HCT116 (cell line): ENCODE data around the gene PRRG2. TPM values are rescaled to one million over a fixed set of nuclear protein-coding genes. Genes with fewer than 3 reads are reported as not detected.

ENCODE experiments used
- ATAC-seq: fragments of 200-7000 bp; cut with Tn5 transposase; 2 replicates; pipeline ENCODE4 v1.9.1; 2020; ENCODE audit warnings: mild to moderate bottlenecking, moderate library complexity
- BruUV-seq: library from RNA; stranded (reverse); fragments of 400-500 nt; replicated peaks from 2 replicates; lab custom pipeline; 2021; lab: Mats Ljungman, UMichigan
- CTCF ChIA-PET: fragments of 300-600 bp; sonication (Branson Sonifier 250); formaldehyde crosslinking; loops from one replicate; lab custom pipeline; 2021; ENCODE audit warnings: antibody characterized with exemption; lab: Charles Lee
- POLR2A ChIA-PET: fragments of 300-600, 350-600 bp; sonication (Branson Sonifier 250); formaldehyde crosslinking; loops from one replicate; lab custom pipeline; 2021; ENCODE audit warnings: antibody characterized with exemption; lab: Charles Lee
- RAD21 ChIA-PET, 2 experiments: fragments of 300-600 bp; sonication (Branson Sonifier 250); formaldehyde crosslinking; loops; one replicate each; lab custom pipeline; 2023; ENCODE audit warnings: low total read pairs in 2 of 2; ENCODE audit not compliant: uncharacterized antibody in 2 of 2, unreplicated experiment in 2 of 2, low non-redundant PET in 1 of 2; lab: Charles Lee
- DNase-seq: peaks from one replicate; pipeline ENCODE4 v3.0.0-alpha.2; 2010; ENCODE audit warnings: low read depth, low spot score
- H2AFZ ChIP-seq: fragments of 200-600 bp; shearing (Covaris generic), sonication (generic); 2 replicates; pipeline ENCODE4 v1.6.1; 2017; ENCODE audit warnings: low read depth, mixed run types, mixed read lengths, antibody characterized with exemption, low read length; ENCODE audit not compliant: poor library complexity, severe bottlenecking
- H3K27ac ChIP-seq: 2 replicates; pipeline ENCODE4 v1.5.1; 2012; ENCODE audit warnings: low read depth, low read length
- H3K27me3 ChIP-seq: fragments of 200-600 bp; sonication (generic); 2 replicates; pipeline ENCODE4 v1.6.1; 2016; ENCODE audit warnings: mixed run types, low read length, mixed read lengths; ENCODE audit not compliant: insufficient read depth
- H3K36me3 ChIP-seq, 2 experiments: fragments of 200-500 bp in 1 of 2; fragments of 200-600 bp in 1 of 2; sonication (Bioruptor generic) in 1 of 2; sonication (generic) in 1 of 2; 2 replicates each; pipeline versions ENCODE4 v1.5.1 to v1.6.1; 2014 to 2016; ENCODE audit warnings: low read length in 2 of 2, inconsistent platforms in 1 of 2, mixed read lengths in 1 of 2, mixed run types in 1 of 2; ENCODE audit not compliant: insufficient read depth in 2 of 2, control insufficient read depth in 1 of 2
- H3K4me1 ChIP-seq, 2 experiments: fragments of 200-600 bp in 1 of 2; sonication (generic) in 1 of 2; 2 replicates each; pipeline versions ENCODE4 v1.5.1 to v1.6.1; 2012 to 2017; ENCODE audit warnings: low read length in 2 of 2, inconsistent platforms in 1 of 2, mild to moderate bottlenecking in 1 of 2, mixed read lengths in 1 of 2, mixed run types in 1 of 2, moderate library complexity in 1 of 2; ENCODE audit not compliant: insufficient read depth in 2 of 2, control insufficient read depth in 1 of 2
- H3K4me2 ChIP-seq: fragments of 200-600 bp; sonication (generic); 2 replicates; pipeline ENCODE4 v1.6.1; 2017; ENCODE audit warnings: mixed run types, low read length, mixed read lengths
- H3K4me3 ChIP-seq, 2 experiments: fragments of 200-600 bp in 1 of 2; sonication (generic) in 1 of 2; replicated peaks in 1 of 2; 2 replicates each; pipeline ENCODE4 v1.5.1; 2011 to 2016; ENCODE audit warnings: low read length in 2 of 2, control low read depth in 1 of 2, low read depth in 1 of 2, mild to moderate bottlenecking in 1 of 2, mixed read lengths in 1 of 2, mixed run types in 1 of 2
- H3K79me2 ChIP-seq: fragments of 200-600 bp; sonication (generic); 2 replicates; pipeline ENCODE4 v1.6.1; 2017; ENCODE audit warnings: mild to moderate bottlenecking, mixed run types, low read length, moderate library complexity, mixed read lengths; ENCODE audit not compliant: insufficient read depth
- H3K9ac ChIP-seq: fragments of 200-600 bp; sonication (generic); 2 replicates; pipeline ENCODE4 v1.6.1; 2016; ENCODE audit warnings: low read length, mixed read lengths
- H3K9me2 ChIP-seq: fragments of 200-600 bp; sonication (generic), shearing (Covaris generic); 2 replicates; pipeline ENCODE4 v1.6.1; 2017; ENCODE audit warnings: mixed run types, mild to moderate bottlenecking, moderate library complexity; ENCODE audit not compliant: insufficient read depth
- H3K9me3 ChIP-seq, 2 experiments: fragments of 200-500 bp in 1 of 2; fragments of 200-600 bp in 1 of 2; sonication (Bioruptor generic) in 1 of 2; sonication (generic) in 1 of 2; 2 replicates each; pipeline ENCODE4 v1.6.1; 2014 to 2017; ENCODE audit warnings: low read length in 2 of 2, mixed read lengths in 2 of 2, inconsistent platforms in 1 of 2, low read depth in 1 of 2, mild to moderate bottlenecking in 1 of 2, mixed run types in 1 of 2, moderate library complexity in 1 of 2; ENCODE audit not compliant: control insufficient read depth in 1 of 2, insufficient read depth in 1 of 2
- H4K20me1 ChIP-seq: fragments of 200-600 bp; sonication (generic), shearing (Covaris generic); 2 replicates; pipeline ENCODE4 v1.6.1; 2017; ENCODE audit warnings: mixed run types, mild to moderate bottlenecking, moderate library complexity; ENCODE audit not compliant: insufficient read depth
- CEBPB ChIP-seq: IDR thresholded peaks from 2 replicates; pipeline ENCODE4 v1.6.1; 2012; ENCODE audit warnings: low read depth
- EGR1 ChIP-seq: IDR thresholded peaks from 2 replicates; pipeline ENCODE4 v1.6.1; 2012; ENCODE audit warnings: low read depth
- EZH2 ChIP-seq: fragments of 200-600 bp; sonication (generic); IDR thresholded peaks from 2 replicates; pipeline ENCODE4 v1.6.1; 2017; ENCODE audit warnings: antibody characterized with exemption, mixed run types
- EZH2phosphoT487 ChIP-seq: fragments of 200-600 bp; IDR thresholded peaks from 2 replicates; pipeline ENCODE4 v1.6.1; 2018; ENCODE audit warnings: antibody characterized with exemption, borderline replicate concordance
- FOSL1 ChIP-seq: IDR thresholded peaks from 2 replicates; pipeline ENCODE4 v1.6.1; 2012; ENCODE audit warnings: low read depth
- JUND ChIP-seq: IDR thresholded peaks from 2 replicates; pipeline ENCODE4 v1.6.1; 2012
- POLR2A ChIP-seq: IDR thresholded peaks from 2 replicates; pipeline ENCODE4 v1.7.0; 2011; ENCODE audit warnings: borderline replicate concordance; ENCODE audit not compliant: insufficient read depth, insufficient read length; ENCODE audit errors: extremely low read depth
- POLR2AphosphoS5 ChIP-seq: IDR thresholded peaks from 2 replicates; pipeline ENCODE4 v1.6.1; 2011; ENCODE audit warnings: mild to moderate bottlenecking, low read depth, low read length, moderate library complexity
- REST ChIP-seq: IDR thresholded peaks from 2 replicates; pipeline ENCODE4 v1.6.1; 2012; ENCODE audit warnings: low read depth
- SIN3A ChIP-seq: IDR thresholded peaks from 2 replicates; pipeline ENCODE4 v1.6.1; 2012; ENCODE audit warnings: low read depth
- TCF7L2 ChIP-seq: IDR thresholded peaks from 2 replicates; pipeline ENCODE4 v1.7.0; 2011; ENCODE audit warnings: borderline replicate concordance, inconsistent platforms; ENCODE audit not compliant: insufficient read depth, insufficient read length; ENCODE audit errors: extremely low read depth
- YY1 ChIP-seq: IDR thresholded peaks from 2 replicates; pipeline ENCODE4 v1.6.1; 2011; ENCODE audit warnings: low read length, low read depth, moderate library complexity, mild to moderate bottlenecking; ENCODE audit not compliant: insufficient replicate concordance; ENCODE audit errors: extremely low read depth
- ZBTB33 ChIP-seq: IDR thresholded peaks from 2 replicates; pipeline ENCODE4 v1.6.1; 2011; ENCODE audit warnings: mild to moderate bottlenecking, low read length, moderate library complexity; ENCODE audit not compliant: insufficient replicate concordance; ENCODE audit errors: extremely low read depth
- ZFX ChIP-seq: fragments of 450-650 bp; IDR thresholded peaks from 2 replicates; pipeline ENCODE4 v1.6.1; 2017
- ZNF274 ChIP-seq: fragments of 200-500 bp; sonication (Bioruptor generic); IDR thresholded peaks from 2 replicates; pipeline ENCODE4 v1.6.1; 2014; ENCODE audit warnings: mild to moderate bottlenecking, low read depth, low read length, inconsistent platforms
- intact Hi-C: fragments of 100-400 bp; cut with micrococcal nuclease; formaldehyde crosslinking; loops from 2 replicates; pipeline ENCODE4 v1.10.0; 2022
- total RNA-seq: library from RNA; stranded (reverse); gene quantifications from one replicate; pipeline ENCODE4 v1.2.1, GENCODE V29; 2021; ENCODE audit not compliant: unreplicated experiment
- TF ChIP-seq, protein P1 (sequence below): IDR thresholded peaks from 2 replicates; pipeline ENCODE4 v1.6.1; 2012

Gene PRRG2
- total RNA-seq, 1 experiment from 2014 or later: 6.2 TPM

DNA sequence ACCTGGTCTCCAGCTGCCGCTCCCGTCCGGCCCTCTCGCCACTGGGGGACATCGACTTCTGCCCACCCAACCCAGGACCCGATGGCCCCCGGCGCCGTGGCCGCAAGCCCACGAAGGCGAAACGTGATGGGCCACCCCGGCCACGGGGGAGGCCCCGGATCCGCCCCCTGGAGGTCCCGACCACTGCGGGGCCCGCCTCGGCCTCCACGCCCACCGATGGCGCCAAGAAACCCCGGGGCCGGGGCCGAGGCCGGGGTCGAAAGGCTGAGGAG, 16.5 kb downstream of the PRRG2 start:
- Histone ChIP-seq H3K79me2 (peaks cover 61% of the 10 kb centered on the region), H3K4me3 (no peak overlapping the region), H3K9ac (no peak overlapping the region), H4K20me1 (peaks cover 8% of the 10 kb centered on the region; the same call in 1 of the 2 replicates), H3K4me1 (peaks cover 6 to 14% of the 10 kb centered on the region in 2 experiments; a peak in 3 of 4 replicates), H3K36me3 (peaks cover 29 to 50% of the 10 kb centered on the region in 2 experiments; a peak in 3 of 4 replicates), H3K4me2 (no peak overlapping the region), H2AFZ (no peak overlapping the region), H3K9me2 (no peaks in the 10 kb centered on the region), H3K27me3 (no peaks in the 10 kb centered on the region), H3K9me3 (no peaks in the 10 kb centered on the region), H3K27ac (no peak overlapping the region)
- ChIA-PET POLR2A (no interaction called here), CTCF (no interaction called here), RAD21 (no interaction called here)
- intact Hi-C loops: no loop called here
- no peak for TF ChIP-seq EZH2
- no peak for TF ChIP-seq SIN3A
- no peak for TF ChIP-seq YY1
- TF ChIP-seq REST: no peak
- no peak for TF ChIP-seq TCF7L2
- TF ChIP-seq, protein P1, sequence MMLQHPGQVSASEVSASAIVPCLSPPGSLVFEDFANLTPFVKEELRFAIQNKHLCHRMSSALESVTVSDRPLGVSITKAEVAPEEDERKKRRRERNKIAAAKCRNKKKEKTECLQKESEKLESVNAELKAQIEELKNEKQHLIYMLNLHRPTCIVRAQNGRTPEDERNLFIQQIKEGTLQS: no peak
- no peak for TF ChIP-seq CEBPB
- no peak for TF ChIP-seq POLR2AphosphoS5
- TF ChIP-seq ZBTB33: no peak
- no peak for TF ChIP-seq EGR1
- no peak for TF ChIP-seq FOSL1
- TF ChIP-seq EZH2phosphoT487: no peak
- no peak for TF ChIP-seq ZFX
- TF ChIP-seq POLR2A: no peak
- no peak for TF ChIP-seq ZNF274
- no peak for TF ChIP-seq JUND
- BruUV-seq: no TSS peak
- DNase-seq: no peak
- no peak for ATAC-seq
